Loucy (cell line): Measurements from ENCODE around the gene FFAR4.

ENCODE experiments used
- CTCF ChIP-seq: fragments of 200-600 bp; sonication (generic); conservative IDR thresholded peaks from 2 replicates; pipeline ENCODE4 v1.5.1; 2014; ENCODE audit warnings: mild to moderate bottlenecking, antibody characterized with exemption, low read length
- EZH2phosphoT487 ChIP-seq: fragments of 200-600 bp; IDR thresholded peaks from 2 replicates; pipeline ENCODE4 v1.6.1; 2018; ENCODE audit warnings: antibody characterized with exemption, mild to moderate bottlenecking, moderate library complexity, borderline replicate concordance

DNA sequence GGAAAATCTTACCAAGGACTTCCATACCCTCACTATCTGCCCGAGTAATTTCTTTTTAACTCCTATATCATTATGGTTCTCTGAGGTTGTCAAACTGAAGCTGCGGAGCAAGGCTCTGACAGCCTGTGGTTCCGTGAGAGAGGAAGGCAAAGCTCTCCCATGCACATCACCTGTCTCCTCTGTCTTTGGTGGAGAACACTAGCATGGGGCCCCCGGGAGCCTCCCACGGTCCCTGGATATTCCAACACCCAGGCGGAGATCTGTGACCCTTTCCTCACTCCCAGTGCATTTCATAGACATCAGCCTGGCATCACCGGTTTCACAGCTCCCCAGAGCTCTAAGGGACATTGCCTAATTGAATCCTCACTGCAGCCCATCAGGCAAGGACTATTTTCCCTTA is 24.2 kb downstream of the FFAR4 start:
- TF ChIP-seq CTCF: no peak
- TF ChIP-seq EZH2phosphoT487: no peak
